ENCODE results near the gene ZNF763. TPM values are rescaled to one million over a fixed set of nuclear protein-coding genes. Genes with fewer than 3 reads are reported as not detected.

Gene ZNF763
- total RNA-seq = 2.4 TPM in 2 replicates

DNA sequence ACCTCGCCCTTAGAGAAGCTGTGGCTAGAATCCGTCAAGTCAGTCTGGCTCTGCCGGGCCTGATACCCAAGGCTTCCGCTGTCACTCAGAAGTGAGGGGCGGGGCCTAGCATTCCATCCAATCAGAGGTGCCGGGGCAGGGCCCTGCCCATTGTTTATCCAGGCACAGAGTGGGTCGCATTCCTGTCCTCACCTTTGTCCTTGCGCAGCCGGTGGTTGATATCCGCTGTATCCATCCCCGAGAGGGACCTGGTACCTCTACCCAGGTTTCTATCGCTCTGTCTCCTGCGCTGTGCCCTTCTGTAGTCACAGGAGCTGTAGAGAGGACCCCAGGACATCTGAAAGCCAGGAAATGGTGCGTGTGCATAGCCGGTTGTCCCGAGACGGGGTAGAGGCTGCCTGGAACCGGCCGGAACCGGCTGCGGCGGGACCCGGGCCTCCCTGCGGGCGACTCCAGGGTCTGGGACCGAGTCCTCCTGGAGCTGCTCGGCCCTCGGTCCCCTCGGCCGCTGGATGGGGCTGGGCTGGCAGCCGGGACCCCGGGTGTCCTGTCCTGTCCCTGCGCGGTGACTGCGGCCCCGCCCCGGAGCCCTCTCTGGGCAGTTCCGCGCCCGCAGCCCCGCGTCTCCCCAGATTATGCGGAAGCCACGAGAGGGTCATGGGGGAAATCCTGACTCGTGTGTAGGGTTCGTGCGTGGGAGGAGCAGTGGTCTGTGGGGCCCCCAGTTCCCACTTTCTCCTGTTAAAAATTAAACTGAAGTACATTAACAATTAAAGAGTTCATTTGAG lies at the start of gene ZNF763:
Gene ZNF763 (plus strand): TSS at position 183 of the 788 bp plus-strand sequence. CDS start 169 bp downstream, at position 352.

DNA sequence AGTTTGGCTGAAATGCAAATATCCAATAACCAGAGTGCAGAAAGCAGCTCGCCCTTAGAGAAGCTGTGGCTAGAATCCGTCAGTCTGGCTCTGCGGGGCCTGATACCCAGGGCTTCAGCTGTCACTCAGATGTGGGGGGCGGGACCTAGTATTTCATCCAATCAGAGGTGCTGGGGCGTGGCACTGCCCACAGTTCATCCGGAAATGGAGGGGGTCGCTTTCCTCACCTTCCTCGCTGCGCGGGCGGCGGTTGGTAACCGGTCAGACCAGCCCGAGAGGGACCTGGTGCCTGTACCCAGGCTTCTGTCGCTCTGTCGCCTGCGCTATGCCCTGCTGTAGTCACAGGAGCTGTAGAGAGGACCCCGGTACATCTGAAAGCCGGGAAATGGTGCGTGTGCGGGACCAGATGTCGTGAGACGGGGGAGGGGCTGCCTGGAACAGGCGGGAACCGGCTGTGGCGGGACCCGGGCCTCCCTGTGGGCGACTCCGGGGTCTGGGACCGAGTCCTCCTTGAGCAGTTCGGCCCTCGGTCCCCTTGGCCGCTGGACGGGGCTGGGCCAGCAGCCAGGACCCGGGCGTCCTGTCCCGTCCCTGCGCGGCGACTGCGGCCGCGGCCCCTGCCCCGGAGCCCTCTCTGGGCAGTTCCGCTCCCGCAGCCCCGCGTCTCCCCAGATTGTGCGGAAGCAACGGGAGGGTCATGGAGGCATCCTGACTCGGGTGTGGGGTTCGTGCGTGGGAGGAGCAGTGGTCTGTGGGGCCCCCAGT lies 39.8 kb upstream of the ZNF763 start, which contains the start of gene ZNF700:
Gene ZNF700 (plus strand): TSS at position 222 of the 765 bp plus-strand sequence. CDS start 104 bp downstream, at position 326.

Other genes starting within 250 kb of the ZNF763 start
- 4.6 and 5.3 TPM in 2 replicates for gene ZNF823, start 226.1 kb upstream of the ZNF763 start, total RNA-seq
- 18.6 and 20.5 TPM in 2 replicates for gene ZNF441, start 198.0 kb upstream of the ZNF763 start, total RNA-seq
- 3.0 and 5.0 TPM in 2 replicates for gene ZNF491, start 166.5 kb upstream of the ZNF763 start, total RNA-seq
- 8.3 and 8.8 TPM in 2 replicates for gene ZNF440, start 150.8 kb upstream of the ZNF763 start, total RNA-seq
- 6.7 and 7.4 TPM in 2 replicates for gene ZNF439, start 116.3 kb upstream of the ZNF763 start, total RNA-seq
- 3.6 and 4.7 TPM in 2 replicates for gene ZNF69, start 77.3 kb upstream of the ZNF763 start, total RNA-seq
- 7.9 and 8.2 TPM in 2 replicates for gene ZNF700, start 39.9 kb upstream of the ZNF763 start, total RNA-seq
- 6.1 and 7.9 TPM in 2 replicates for gene ZNF433, start 70.6 kb downstream of the ZNF763 start, total RNA-seq
- 0.06 and 0.26 TPM in 2 replicates for gene ZNF878, start 87.9 kb downstream of the ZNF763 start, total RNA-seq
- gene ZNF844, start 99.7 kb downstream of the ZNF763 start, total RNA-seq = 7.5 and 9.8 TPM in 2 replicates
- 4.3 and 4.9 TPM in 2 replicates for gene ZNF20, start 175.3 kb downstream of the ZNF763 start, total RNA-seq
- 14.0 and 15.3 TPM in 2 replicates for gene ZNF625, start 191.7 kb downstream of the ZNF763 start, total RNA-seq
- gene ZNF136, start 198.1 kb downstream of the ZNF763 start, total RNA-seq = 7.3 and 7.8 TPM in 2 replicates

Data from aortic smooth muscle cell (primary cell).